Measurements from ENCODE around the gene DEFB116.
"Not testable (repeated sequence)": the region's sequence is repeated elsewhere in the genome, so short reads cannot be mapped to it uniquely, and the experiment has no call there.

DNA sequence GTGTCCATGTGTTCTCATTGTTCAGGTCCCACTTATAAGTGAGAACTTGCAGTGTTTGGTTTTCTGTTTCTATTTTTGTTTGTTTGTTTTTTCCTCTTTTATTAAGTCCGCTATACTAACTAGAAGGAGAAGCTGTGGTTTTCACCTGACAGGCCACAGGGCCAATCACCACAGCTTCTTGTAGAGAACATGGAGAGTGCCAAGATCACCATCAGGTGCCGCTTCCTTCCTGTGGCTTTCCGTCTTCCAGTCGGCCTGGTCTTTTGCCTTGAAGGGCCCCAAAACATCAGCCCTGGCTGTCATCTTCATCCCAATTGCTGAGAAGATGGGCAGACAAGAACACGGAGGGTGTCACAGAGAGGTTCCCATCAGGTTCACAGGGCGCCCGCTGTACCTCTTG lies 23.4 kb downstream of the DEFB116 start:
- not testable (repeated sequence) for TF ChIP-seq EZH2 (optimal IDR thresholded peaks at IDR 0.05; ENCODE audit: low read depth, low read length); EZH2phosphoT487 (IDR thresholded peaks at IDR 0.05; ENCODE audit: low read length)
- TF ChIP-seq, protein P1, sequence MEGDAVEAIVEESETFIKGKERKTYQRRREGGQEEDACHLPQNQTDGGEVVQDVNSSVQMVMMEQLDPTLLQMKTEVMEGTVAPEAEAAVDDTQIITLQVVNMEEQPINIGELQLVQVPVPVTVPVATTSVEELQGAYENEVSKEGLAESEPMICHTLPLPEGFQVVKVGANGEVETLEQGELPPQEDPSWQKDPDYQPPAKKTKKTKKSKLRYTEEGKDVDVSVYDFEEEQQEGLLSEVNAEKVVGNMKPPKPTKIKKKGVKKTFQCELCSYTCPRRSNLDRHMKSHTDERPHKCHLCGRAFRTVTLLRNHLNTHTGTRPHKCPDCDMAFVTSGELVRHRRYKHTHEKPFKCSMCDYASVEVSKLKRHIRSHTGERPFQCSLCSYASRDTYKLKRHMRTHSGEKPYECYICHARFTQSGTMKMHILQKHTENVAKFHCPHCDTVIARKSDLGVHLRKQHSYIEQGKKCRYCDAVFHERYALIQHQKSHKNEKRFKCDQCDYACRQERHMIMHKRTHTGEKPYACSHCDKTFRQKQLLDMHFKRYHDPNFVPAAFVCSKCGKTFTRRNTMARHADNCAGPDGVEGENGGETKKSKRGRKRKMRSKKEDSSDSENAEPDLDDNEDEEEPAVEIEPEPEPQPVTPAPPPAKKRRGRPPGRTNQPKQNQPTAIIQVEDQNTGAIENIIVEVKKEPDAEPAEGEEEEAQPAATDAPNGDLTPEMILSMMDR (IDR thresholded peaks at IDR 0.05; ENCODE audit: low read length): not testable (repeated sequence)
